Fibroblast of mammary gland (primary cell): ENCODE results near the gene SNX2.
"Not testable (repeated sequence)": the region's sequence is repeated elsewhere in the genome, so short reads cannot be mapped to it uniquely, and the experiment has no call there.

ENCODE experiments used
- DNase-seq: peaks from one replicate; pipeline ENCODE4 v3.0.0-alpha.2; 2010; ENCODE audit warnings: low read depth
- H3K4me3 ChIP-seq: 2 replicates; pipeline ENCODE4 v1.5.1; 2011; ENCODE audit warnings: low read depth, mild to moderate bottlenecking, low read length, moderate library complexity; ENCODE audit not compliant: control insufficient read depth
- CTCF ChIP-seq: conservative IDR thresholded peaks from 2 replicates; pipeline ENCODE4 v1.5.1; 2011; ENCODE audit warnings: low read depth, low read length, inconsistent platforms; ENCODE audit not compliant: control insufficient read depth, insufficient read depth

SNX2 gene

GRCh38 chr5:122845229-122846050 is 70.6 kb downstream of the SNX2 start, which contains the start of gene SNX24:
Gene SNX24 (plus strand): TSS chr5:122845613. CDS start chr5:122845634, 21 bp downstream.
- TF ChIP-seq CTCF, result no peak
- H3K4me3 ChIP-seq, result peak within 1 kb of the TSS; percentile 68
- DNase-seq, result peak; percentile 61

- DNase-seq, result peak; percentile 62
- H3K4me3 ChIP-seq, result peak overlapping the region; percentile 68
- no peak for TF ChIP-seq CTCF
Measured at GRCh38 chr5:122846051-122846550, 71.2 kb downstream of the SNX2 start.

GRCh38 chr5:122847687-122848081 is 72.8 kb downstream of the SNX2 start:
- no peak for DNase-seq
- H3K4me3 ChIP-seq, result no peak overlapping the region
- TF ChIP-seq CTCF, result no peak

- no peak for DNase-seq
- no peak overlapping the region for H3K4me3 ChIP-seq
- TF ChIP-seq CTCF, result no peak
Measured at GRCh38 chr5:122849771-122850170, 74.9 kb downstream of the SNX2 start.

- H3K4me3 ChIP-seq, DNase-seq: not testable (repeated sequence)
Measured at GRCh38 chr5:122857538-122857937, 82.7 kb downstream of the SNX2 start.

- peak; percentile 31 for DNase-seq
- no peak for TF ChIP-seq CTCF
- no peak overlapping the region for H3K4me3 ChIP-seq
Measured at GRCh38 chr5:122858451-122858850, 83.6 kb downstream of the SNX2 start.

GRCh38 chr5:122863240-122863639 is 88.4 kb downstream of the SNX2 start:
- TF ChIP-seq CTCF, result no peak
- no peak for DNase-seq

More at GRCh38 chr5:122863240-122863639, 88.4 kb downstream of the SNX2 start:
- H3K4me3 ChIP-seq, result no peak overlapping the region
